ENCODE measurements around the gene LSM12.

Gene LSM12

GRCh38 chr17:44095647-44096496, 29.4 kb upstream of the LSM12 start:
- DNase-seq = no peak

GRCh38 chr17:44095388-44095646, 28.8 kb upstream of the LSM12 start:
- DNase-seq = no peak

- no peak for DNase-seq
Observed at GRCh38 chr17:44094701-44095387, 28.4 kb upstream of the LSM12 start.

- DNase-seq = no peak
Observed at GRCh38 chr17:44093231-44093900, 26.9 kb upstream of the LSM12 start.

- DNase-seq = no peak
Observed at GRCh38 chr17:44092051-44092450, 25.6 kb upstream of the LSM12 start.

- no peak for DNase-seq
Observed at GRCh38 chr17:44091200-44091997, 24.9 kb upstream of the LSM12 start.

- DNase-seq = no peak
Observed at GRCh38 chr17:44088254-44088653, 21.8 kb upstream of the LSM12 start.

GRCh38 chr17:44087319-44087718, 20.8 kb upstream of the LSM12 start:
- DNase-seq = no peak

GRCh38 chr17:44086364-44087311, 20.2 kb upstream of the LSM12 start:
- DNase-seq = no peak

- no peak for DNase-seq
Observed at GRCh38 chr17:44085908-44086307, 19.4 kb upstream of the LSM12 start.

- no peak for DNase-seq
Observed at GRCh38 chr17:44084921-44085320, 18.4 kb upstream of the LSM12 start.

- no peak for DNase-seq
Observed at GRCh38 chr17:44084131-44084538, 17.7 kb upstream of the LSM12 start.

GRCh38 chr17:44083250-44083849, 16.9 kb upstream of the LSM12 start:
- DNase-seq = no peak

GRCh38 chr17:44082256-44082927, 15.9 kb upstream of the LSM12 start:
- DNase-seq = no peak

- DNase-seq = no peak
Observed at GRCh38 chr17:44081681-44082080, 15.2 kb upstream of the LSM12 start.

GRCh38 chr17:44079877-44080821, 13.7 kb upstream of the LSM12 start:
- no peak for DNase-seq

GRCh38 chr17:44078412-44078811, 11.9 kb upstream of the LSM12 start:
- DNase-seq = no peak

- DNase-seq = no peak
Observed at GRCh38 chr17:44077595-44077909, 11.1 kb upstream of the LSM12 start.

GRCh38 chr17:44076716-44077594, 10.5 kb upstream of the LSM12 start:
- DNase-seq = no peak

All from effector CD8-positive, alpha-beta T cell (primary cell).